K562 (cell line): ENCODE data around the gene ORMDL2. TPM values are rescaled to one million over a fixed set of nuclear protein-coding genes. Genes with fewer than 3 reads are reported as not detected.

Source experiments
- CEBPB ChIP-seq: fragments of 450-650 bp; IDR thresholded peaks from 2 replicates; pipeline ENCODE4 v1.6.1; 2016; ENCODE audit warnings: missing genetic modification characterization, missing compliant biosample characterization
- DNMT1 ChIP-seq: fragments of 450-650 bp; IDR thresholded peaks from 2 replicates; pipeline ENCODE4 v1.6.1; 2016; ENCODE audit warnings: antibody characterized with exemption, mild to moderate bottlenecking
- MTA1 ChIP-seq: fragments of 450-650 bp; IDR thresholded peaks from 2 replicates; pipeline ENCODE4 v1.6.1; 2017; ENCODE audit warnings: borderline replicate concordance
- RBM15 ChIP-seq: fragments of 200-400 bp; formaldehyde crosslinking; IDR thresholded peaks from 2 replicates; pipeline ENCODE4 v1.6.1; 2018; ENCODE audit warnings: mild to moderate bottlenecking, low read length, moderate library complexity; ENCODE audit not compliant: insufficient read depth
- RBM22 ChIP-seq: fragments of 200-400 bp; formaldehyde crosslinking; IDR thresholded peaks from 2 replicates; pipeline ENCODE4 v1.6.1; 2018; ENCODE audit warnings: low read length, low read depth; ENCODE audit not compliant: poor library complexity, severe bottlenecking
- RBM34 ChIP-seq: fragments of 200-400 bp; formaldehyde crosslinking; IDR thresholded peaks from 2 replicates; pipeline ENCODE4 v1.6.1; 2018; ENCODE audit warnings: low read length, borderline replicate concordance; ENCODE audit not compliant: insufficient read depth
- polyA plus RNA-seq, 8 experiments: library from polyadenylated mRNA; depleted of rRNA in 4 of 8; stranded (reverse) in 5 of 8; unstranded in 3 of 8; fragments of >200 nt; fragmentation: Nextera tagmentation in 2 of 8; fragmentation: Illumina TruSeq in 1 of 8; extraction: Ambion mirVana in 2 of 8; extraction: Trizol in 1 of 8; gene quantifications; 2 replicates each; pipeline versions ENCODE4 v1.2.1 to v1.2.3, GENCODE V29; 2011 to 2014; ENCODE audit warnings: inconsistent platforms in 1 of 8, missing spikeins in 1 of 8
- total RNA-seq, 7 experiments: library from RNA; depleted of rRNA in 6 of 7; stranded (reverse); fragments of >200 nt in 6 of 7; fragmentation: Illumina TruSeq in 2 of 7; extraction: Trizol in 2 of 7; gene quantifications; 2 replicates each; pipeline versions ENCODE4 v1.2.1 to v1.2.3, GENCODE V29; 2011 to 2021; ENCODE audit warnings: low replicate concordance in 1 of 7
- TF ChIP-seq, protein P1 (sequence below), 2 experiments: fragments of 450-650 bp; conservative IDR thresholded peaks; 2 replicates each; pipeline ENCODE4 v1.6.1; 2017; ENCODE audit warnings: mild to moderate bottlenecking in 2 of 2, moderate library complexity in 2 of 2
- TF ChIP-seq, protein P2 (sequence below): sonication (generic); formaldehyde crosslinking; IDR thresholded peaks from 2 replicates; pipeline ENCODE4 v1.8.0; 2023; ENCODE audit warnings: missing genetic modification reagents, mild to moderate bottlenecking, borderline replicate concordance
- TF ChIP-seq, protein P3 (sequence below), 2 experiments: fragments of 450-650 bp in 1 of 2; sonication (generic) in 1 of 2; formaldehyde crosslinking in 1 of 2; IDR thresholded peaks; 2 replicates each; pipeline versions ENCODE4 v1.7.1 to v1.9.0; 2016 to 2022; ENCODE audit warnings: inconsistent platforms in 1 of 2, mild to moderate bottlenecking in 1 of 2, missing genetic modification reagents in 1 of 2

The ORMDL2 gene
- total and polyA plus RNA-seq, 9 of the 15 experiments (the other 6 are each of a cell fraction or from before 2014, with no cell fraction given): 9.9 to 113 (median 34.4) TPM

DNA sequence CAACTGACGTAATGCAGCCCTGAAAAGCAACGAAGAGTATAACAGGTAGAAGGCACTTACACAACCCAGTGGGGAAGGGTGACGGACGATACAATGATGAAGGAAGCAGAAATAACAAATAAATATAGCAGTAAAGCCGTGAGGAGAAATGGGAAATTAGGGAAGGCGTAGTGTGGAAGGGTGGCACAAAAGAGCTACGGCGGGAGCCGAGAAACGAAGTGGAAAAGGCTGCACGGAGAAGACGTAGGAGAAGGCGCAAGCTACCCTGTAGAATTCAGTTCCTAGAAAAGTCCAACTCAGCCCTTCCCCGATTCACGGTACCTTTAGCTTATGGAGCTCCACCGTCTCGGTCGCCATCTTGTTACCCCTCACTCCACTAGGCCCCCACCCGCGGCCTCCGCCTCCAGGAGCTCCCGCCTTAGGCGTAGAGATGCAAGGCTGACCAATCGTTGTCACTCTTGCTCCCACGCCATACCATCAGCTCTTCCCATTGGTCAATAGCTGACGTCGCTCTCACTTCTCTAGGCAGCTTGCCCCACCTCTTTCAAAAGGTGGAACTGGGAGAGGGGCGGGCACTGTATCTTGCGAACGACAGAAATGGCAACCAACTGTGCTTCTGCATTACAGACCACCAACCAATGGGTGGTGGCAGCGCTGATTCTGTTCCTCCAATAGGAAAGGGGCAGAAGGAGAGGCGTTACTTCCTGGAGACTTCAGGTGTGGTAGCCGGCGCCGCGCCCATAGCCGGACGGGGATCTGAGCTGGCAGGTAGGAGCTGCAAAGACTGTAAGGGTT, at the start of gene ORMDL2, which contains the start of gene SARNP (continued):
- TF ChIP-seq, protein P1, sequence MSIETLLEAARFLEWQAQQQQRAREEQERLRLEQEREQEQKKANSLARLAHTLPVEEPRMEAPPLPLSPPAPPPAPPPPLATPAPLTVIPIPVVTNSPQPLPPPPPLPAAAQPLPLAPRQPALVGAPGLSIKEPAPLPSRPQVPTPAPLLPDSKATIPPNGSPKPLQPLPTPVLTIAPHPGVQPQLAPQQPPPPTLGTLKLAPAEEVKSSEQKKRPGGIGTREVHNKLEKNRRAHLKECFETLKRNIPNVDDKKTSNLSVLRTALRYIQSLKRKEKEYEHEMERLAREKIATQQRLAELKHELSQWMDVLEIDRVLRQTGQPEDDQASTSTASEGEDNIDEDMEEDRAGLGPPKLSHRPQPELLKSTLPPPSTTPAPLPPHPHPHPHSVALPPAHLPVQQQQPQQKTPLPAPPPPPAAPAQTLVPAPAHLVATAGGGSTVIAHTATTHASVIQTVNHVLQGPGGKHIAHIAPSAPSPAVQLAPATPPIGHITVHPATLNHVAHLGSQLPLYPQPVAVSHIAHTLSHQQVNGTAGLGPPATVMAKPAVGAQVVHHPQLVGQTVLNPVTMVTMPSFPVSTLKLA (conservative IDR thresholded peaks at IDR 0.05): peak in 1 of 2 experiments; percentile 85
- TF ChIP-seq, protein P2, sequence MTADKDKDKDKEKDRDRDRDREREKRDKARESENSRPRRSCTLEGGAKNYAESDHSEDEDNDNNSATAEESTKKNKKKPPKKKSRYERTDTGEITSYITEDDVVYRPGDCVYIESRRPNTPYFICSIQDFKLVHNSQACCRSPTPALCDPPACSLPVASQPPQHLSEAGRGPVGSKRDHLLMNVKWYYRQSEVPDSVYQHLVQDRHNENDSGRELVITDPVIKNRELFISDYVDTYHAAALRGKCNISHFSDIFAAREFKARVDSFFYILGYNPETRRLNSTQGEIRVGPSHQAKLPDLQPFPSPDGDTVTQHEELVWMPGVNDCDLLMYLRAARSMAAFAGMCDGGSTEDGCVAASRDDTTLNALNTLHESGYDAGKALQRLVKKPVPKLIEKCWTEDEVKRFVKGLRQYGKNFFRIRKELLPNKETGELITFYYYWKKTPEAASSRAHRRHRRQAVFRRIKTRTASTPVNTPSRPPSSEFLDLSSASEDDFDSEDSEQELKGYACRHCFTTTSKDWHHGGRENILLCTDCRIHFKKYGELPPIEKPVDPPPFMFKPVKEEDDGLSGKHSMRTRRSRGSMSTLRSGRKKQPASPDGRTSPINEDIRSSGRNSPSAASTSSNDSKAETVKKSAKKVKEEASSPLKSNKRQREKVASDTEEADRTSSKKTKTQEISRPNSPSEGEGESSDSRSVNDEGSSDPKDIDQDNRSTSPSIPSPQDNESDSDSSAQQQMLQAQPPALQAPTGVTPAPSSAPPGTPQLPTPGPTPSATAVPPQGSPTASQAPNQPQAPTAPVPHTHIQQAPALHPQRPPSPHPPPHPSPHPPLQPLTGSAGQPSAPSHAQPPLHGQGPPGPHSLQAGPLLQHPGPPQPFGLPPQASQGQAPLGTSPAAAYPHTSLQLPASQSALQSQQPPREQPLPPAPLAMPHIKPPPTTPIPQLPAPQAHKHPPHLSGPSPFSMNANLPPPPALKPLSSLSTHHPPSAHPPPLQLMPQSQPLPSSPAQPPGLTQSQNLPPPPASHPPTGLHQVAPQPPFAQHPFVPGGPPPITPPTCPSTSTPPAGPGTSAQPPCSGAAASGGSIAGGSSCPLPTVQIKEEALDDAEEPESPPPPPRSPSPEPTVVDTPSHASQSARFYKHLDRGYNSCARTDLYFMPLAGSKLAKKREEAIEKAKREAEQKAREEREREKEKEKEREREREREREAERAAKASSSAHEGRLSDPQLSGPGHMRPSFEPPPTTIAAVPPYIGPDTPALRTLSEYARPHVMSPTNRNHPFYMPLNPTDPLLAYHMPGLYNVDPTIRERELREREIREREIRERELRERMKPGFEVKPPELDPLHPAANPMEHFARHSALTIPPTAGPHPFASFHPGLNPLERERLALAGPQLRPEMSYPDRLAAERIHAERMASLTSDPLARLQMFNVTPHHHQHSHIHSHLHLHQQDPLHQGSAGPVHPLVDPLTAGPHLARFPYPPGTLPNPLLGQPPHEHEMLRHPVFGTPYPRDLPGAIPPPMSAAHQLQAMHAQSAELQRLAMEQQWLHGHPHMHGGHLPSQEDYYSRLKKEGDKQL: no peak
- no peak for TF ChIP-seq RBM34
- no peak for TF ChIP-seq MTA1
- TF ChIP-seq CEBPB (tag): no peak; the same call in 1 of the 2 replicates
- no peak for TF ChIP-seq RBM22
- peak; percentile 78; the same call in 1 of the 2 replicates for TF ChIP-seq DNMT1
- TF ChIP-seq RBM15: no peak
- TF ChIP-seq, protein P3, sequence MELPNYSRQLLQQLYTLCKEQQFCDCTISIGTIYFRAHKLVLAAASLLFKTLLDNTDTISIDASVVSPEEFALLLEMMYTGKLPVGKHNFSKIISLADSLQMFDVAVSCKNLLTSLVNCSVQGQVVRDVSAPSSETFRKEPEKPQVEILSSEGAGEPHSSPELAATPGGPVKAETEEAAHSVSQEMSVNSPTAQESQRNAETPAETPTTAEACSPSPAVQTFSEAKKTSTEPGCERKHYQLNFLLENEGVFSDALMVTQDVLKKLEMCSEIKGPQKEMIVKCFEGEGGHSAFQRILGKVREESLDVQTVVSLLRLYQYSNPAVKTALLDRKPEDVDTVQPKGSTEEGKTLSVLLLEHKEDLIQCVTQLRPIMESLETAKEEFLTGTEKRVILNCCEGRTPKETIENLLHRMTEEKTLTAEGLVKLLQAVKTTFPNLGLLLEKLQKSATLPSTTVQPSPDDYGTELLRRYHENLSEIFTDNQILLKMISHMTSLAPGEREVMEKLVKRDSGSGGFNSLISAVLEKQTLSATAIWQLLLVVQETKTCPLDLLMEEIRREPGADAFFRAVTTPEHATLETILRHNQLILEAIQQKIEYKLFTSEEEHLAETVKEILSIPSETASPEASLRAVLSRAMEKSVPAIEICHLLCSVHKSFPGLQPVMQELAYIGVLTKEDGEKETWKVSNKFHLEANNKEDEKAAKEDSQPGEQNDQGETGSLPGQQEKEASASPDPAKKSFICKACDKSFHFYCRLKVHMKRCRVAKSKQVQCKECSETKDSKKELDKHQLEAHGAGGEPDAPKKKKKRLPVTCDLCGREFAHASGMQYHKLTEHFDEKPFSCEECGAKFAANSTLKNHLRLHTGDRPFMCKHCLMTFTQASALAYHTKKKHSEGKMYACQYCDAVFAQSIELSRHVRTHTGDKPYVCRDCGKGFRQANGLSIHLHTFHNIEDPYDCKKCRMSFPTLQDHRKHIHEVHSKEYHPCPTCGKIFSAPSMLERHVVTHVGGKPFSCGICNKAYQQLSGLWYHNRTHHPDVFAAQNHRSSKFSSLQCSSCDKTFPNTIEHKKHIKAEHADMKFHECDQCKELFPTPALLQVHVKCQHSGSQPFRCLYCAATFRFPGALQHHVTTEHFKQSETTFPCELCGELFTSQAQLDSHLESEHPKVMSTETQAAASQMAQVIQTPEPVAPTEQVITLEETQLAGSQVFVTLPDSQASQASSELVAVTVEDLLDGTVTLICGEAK (IDR thresholded peaks at IDR 0.05): peak; percentile 89
- TF ChIP-seq, protein P3 (CRISPR knock-in tag; IDR thresholded peaks at IDR 0.05): no peak
